HG02588 (cell line): ENCODE data around the gene CCL25.
"Not testable (repeated sequence)": the region's sequence is repeated elsewhere in the genome, so short reads cannot be mapped to it uniquely, and the experiment has no call there.

Experiments
- ATAC-seq: cut with Tn5 transposase; IDR thresholded peaks from one replicate; pipeline ENCODE4 v1.9.1; 2021; ENCODE audit warnings: mild to moderate bottlenecking, moderate library complexity; ENCODE audit not compliant: unreplicated experiment

Gene CCL25, protein sequence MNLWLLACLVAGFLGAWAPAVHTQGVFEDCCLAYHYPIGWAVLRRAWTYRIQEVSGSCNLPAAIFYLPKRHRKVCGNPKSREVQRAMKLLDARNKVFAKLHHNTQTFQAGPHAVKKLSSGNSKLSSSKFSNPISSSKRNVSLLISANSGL

DNA sequence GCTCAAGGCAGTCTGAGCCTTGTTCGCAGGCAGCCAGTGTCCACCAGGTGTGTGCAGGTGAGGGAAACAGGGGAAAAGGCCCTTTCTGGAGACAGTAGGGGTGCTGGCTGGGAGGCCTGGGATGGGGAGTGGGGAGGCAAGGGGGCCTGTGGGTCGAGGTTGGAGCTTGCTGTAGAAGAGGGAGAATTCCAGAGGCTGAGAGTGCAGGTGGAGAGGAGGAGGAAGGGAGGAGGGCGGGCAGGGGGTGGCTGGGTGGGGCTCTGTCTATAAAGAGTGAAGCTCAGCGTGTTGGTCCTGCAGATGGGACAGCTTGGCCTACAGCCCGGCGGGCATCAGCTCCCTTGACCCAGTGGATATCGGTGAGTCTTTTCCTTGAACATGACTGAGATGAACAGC lies at the start of gene CCL25:
Gene CCL25 (plus strand): TSS at position 297 of the 396 bp plus-strand sequence. CDS start 290 bp downstream, outside the sequence.
- ATAC-seq = no peak

DNA sequence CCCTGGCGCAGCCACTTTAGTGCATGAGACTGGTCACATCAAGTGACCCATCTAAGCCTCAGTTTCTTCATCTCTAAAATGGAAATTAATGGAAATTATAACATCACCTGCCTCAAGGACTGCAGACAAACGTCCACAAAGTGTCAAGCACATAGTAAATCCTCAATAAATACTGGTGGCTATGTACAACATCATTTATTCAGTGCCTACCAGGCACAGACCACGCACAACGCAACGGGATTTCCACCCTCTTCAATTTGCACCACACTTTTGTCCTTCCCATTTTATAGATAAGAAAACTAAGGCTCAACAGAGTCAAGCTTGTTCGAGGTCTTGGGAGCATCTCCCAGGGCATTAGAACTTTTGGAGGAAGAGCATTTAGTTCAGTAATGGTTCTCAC lies 48.6 kb upstream of the CCL25 start:
- no peak for ATAC-seq

DNA sequence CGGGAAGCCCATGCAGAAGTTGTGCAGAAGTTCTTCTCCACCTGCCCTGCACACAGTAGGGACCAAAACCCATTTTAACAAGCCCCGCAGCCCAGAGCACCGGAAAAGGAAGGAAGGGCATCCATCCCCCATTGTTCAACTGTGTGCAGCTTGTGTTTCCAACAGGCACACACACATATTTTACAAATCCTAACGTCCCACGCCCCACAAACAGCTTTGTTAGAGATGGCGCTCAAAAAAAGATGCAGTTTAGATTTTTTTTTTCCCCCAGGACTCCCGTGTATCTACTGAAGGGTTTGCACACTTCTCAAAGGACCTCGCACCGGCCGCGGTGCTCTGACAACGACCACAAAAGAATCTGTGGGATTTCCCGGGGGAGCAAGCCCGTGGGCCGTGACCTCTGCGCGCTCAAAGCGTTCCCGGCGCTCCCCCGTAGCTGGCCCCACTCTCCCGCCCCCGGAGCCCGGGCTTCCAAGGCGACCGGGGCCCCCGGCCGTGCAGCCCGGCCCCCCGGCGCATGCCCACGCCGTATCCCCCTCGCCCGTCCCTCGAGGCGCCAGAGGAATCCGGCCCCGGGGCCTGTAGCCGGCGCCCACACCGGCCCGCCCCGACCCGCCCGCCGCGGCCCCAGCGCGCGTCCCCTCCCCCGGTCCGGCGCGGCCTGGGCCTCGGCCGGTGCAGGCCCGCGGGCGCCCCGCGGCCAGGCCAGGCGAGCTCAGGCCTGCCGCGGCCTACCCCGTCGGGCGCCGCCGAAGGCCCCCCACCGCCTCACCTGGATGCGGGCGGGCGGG lies 47.6 kb upstream of the CCL25 start:
- ATAC-seq = peak; percentile 21

DNA sequence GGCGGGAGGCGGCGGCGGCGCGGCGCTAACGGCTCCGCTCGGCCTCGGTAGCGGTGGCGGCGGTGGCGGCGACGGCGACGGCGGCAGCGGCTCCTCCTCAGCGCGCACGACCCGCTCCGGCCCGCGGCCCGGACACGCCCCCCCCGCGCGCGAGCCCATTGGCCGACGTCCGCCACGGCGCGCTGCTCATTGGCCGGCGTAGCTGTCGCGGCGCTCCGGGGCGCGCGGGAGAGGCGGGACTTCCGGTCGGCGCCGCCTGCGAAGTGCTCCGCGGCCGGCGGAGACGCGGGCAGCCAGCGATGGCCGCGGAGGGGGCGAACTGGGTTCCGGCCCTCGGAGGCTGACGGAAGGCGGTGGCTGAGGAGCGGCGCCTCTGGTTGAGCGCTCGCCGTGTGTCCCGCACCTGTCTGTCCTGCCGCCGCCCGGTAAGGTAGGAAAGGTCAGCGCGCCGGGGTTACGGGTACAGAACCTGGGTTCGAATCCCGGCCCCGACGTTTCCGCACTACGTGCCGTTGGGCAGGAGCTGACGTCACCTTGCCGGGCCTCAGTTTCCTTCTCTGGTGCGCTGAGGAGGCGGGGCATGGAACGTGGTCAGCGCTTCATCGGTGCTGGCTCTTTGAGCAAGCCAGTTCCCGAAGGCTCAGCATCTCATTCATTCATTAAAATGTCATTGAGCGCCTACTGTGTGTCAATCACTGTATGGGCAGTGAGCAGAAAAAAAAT lies 46.9 kb upstream of the CCL25 start, which contains the start of gene ELAVL1:
Gene ELAVL1 (minus strand): TSS at position 108 of the 723 bp plus-strand sequence. CDS start 13,826 bp downstream, outside the sequence.
- peak; percentile 73 for ATAC-seq

DNA sequence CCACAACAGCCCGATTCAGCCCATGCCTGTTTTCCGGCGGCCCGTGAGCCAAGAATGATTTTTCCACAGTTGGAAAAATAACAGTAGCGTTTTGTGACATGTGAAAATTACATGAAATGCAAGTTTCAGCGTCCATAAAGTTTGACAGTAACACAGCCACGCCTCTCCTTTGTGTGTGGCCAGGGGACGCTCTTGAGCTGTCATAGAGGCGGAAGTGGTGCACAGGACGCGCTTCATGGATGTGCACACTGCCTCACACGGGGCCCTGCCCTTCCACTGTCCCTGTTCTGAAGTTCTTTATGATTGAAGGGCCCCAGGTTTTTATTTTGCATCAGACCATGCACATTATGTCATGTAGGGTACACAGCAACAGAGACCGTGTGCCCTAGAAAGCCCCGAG lies 34.8 kb upstream of the CCL25 start:
- no peak for ATAC-seq

DNA sequence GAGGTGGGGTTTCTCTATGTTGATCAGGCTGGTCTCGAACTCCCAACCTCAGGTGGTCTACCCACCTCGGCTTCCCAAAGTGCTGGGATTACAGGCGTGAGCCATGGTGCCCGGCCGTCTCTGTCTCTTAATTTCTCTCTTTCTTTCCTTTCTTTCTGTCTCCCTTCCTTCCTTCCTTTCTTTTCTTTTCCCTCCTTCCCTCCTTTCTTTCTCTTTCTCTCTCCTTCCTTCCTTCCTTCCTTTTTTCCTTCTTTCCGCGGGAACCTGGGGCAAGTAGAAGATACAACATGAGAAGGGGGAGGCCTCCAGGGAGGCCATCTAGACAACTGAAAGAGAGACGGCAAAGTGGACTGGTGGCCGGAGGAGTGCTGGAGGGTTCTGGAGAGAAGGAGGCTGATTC lies 31.9 kb upstream of the CCL25 start:
- ATAC-seq = no peak

DNA sequence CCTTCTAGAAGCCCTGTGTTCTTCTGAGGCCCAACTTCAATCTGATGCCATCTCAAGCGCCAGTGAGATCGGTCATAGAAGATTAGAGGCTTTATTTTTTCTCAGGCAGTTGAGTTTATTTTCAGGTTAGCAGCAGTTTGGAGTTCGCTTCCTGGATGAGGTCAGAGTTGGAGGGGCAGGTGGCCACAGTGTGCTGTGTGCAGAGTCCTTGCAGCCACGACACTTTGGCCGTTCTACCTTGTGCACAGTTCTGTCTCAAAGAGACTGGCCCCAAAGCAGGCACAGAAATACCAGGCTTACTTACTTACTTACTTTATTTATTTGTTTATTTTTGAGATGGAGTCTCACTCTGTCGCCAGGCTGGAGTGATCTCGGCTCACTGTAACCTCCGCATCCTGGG lies 31.2 kb upstream of the CCL25 start:
- ATAC-seq = no peak

DNA sequence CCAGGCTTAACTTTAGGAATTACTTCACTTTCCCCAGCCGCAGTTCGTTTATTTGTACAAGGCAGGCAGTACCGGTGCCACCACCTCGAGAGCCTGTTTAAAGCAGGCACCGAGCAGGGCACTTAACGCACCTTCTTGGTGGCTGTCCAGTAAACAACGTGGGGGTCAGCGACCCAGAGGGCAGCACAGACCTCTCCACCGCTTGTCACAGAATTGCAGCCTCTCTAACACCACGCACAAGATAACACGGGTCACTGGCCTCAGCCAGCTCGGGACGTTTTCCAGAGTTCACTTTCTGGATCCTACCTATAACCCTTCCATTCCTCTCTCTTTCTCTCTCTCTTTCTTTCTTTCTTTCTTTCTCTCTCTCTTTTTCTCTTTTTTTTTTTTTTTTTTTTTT lies 30.3 kb upstream of the CCL25 start:
- ATAC-seq = no peak

DNA sequence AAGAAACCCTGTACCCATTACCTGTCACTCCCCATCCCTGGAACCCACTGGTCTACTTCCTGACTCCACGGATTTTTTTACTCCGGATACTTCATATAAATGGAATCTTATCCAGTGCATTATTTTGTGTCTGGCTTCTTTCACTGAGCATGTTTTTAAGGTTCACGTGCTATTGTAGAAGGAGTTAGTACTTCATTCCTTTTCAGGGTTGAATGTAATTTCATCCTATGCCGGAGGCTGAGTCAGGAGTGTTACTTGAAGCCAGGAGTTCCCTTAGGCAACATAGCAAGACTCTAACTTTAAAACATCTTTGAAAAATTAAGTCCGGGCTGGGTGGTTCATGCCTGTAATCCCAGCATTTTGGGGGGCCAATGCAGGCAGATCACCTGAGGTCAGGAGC lies 29.2 kb upstream of the CCL25 start:
- ATAC-seq = no peak

DNA sequence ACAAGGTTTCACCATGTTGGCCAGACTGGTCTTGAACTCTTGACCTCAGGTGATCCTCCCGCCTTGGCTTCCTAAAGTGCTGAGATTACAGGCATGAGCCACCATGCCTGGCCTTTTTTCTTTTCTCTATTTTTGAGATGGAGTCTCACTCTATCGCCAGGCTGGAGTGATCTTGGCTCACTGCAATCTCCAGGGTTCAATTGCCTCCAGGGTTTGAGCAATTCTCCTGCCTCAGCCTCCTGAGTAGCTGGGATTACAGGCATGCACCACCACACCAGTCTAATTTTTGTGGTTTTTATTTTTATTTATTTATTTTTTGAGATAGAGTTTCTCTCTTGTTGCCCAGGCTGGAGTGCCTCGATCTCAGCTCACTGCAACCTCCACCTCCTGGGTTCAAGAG lies 28.3 kb upstream of the CCL25 start:
- not testable (repeated sequence) for ATAC-seq

DNA sequence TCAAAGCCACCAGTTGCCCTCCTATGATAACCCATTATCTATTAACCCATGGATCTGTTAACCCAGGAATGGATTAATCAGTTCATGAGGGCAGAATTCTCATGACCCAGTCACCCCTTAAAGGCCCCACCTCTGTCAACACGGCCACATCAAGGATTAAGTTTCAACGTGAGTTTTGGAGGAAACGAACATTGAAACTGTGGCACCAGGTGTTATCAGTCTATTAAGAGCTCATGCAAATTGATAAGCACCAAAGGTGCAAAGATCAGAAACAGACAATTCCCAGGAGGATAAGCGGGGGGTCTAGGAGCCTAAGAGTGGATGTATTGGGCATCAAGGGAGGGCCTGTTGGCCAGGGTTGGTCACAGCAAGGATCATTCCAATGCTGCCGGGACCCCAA lies 27.2 kb upstream of the CCL25 start:
- no peak for ATAC-seq

DNA sequence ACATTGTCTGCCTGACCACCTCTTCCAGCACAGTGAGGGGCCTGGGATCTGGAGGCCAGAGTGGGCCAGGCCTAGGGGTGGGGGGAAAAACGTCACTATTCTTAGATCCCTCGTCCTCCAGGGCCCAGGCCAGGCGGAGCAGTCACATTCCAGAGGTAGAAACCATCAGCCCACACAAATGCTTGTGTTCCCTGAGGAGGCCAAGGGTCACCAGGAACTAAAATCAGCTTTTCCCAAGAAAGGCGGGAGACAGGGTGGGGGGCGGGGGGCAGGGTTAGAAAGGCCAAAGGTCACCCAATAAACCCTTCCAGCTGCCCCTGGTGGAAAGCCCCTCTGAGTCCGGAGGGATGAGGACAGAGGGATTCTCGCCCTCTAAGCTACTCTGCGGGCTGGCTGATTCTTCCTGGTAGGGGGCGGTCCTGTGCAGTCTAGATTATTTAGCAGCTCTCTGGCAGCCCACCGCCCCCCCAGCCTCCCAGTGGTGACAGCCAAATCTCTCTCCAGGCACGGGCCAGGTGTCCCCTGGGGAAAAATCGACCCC lies 23.5 kb upstream of the CCL25 start:
- no peak for ATAC-seq

DNA sequence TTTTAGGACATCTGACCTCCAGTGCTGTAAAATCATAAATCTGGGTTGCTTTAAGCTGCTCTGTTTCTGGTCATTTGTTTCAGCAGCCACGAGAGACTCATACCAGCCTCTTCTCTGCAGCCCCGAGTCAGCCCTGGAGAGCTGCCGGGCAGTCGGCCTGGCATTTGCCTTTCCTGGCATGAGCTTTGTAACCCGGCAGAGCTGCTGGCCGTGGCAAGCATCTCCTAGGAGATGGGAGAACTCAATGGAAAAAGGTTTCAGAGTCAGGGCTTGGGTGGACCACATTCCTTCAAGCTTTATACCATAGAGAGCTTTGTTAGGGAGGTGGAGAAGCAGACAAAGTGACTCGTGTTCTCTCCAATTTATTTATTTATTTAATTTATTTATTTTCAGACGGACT lies 21.6 kb upstream of the CCL25 start:
- no peak for ATAC-seq

DNA sequence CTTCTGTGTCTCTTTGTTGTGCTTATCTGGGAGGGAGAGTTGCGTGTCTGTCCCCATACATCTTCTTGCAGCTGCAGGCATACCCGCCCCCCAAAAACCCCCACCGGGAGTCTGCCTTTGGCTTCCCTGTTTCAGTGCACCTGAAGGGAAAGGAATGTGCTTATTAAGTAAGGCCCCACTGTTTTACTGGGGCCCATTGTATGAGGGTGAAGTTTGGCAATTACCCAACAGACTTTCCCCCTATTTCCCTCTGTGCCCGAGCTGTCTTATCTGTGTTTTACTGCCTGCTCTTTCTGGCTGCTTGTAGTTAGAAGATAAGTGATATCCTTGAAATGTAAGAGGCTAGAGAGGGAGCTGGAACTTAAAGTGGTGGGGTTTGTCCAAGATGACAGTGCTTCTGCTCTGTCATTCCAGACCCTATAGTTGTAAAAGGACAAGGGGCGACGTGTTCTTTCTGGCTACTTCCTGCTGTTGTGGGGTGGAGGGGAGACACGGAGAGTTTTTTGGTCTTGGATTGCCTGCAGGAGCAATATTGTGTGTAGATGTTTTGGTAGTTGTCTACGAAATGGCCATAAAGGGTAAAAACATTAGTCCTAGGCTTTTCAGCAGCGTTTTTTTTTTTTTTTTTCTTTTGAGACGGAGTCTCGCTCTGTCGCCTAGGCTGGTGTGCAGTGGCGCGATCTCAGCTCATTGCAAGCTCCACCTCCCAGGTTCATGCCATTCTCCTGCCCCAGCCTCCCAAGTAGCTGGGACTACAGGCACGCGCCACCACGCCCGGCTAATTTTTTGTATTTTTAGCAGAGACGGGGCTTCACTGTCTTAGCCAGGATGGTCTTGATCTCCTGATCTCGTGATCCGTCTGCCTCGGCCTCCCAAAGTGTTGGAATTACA lies 19.0 kb upstream of the CCL25 start:
- ATAC-seq = not testable (repeated sequence)

DNA sequence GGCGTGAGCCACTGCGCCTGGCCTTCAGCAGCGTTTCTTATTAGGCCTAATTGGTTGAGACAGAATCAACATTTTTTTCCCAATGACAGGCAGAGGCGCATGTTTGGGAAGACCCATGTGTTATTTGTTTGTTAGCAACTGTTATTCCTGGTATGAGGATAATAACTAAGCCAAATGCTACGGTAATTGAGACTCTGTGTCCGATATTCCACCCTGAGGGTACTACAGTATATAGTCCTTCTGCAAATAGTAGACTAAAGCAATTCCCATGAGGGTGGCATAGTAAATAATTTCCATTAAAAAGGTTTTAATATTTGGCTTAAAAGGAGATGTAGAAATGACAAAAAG lies 18.4 kb upstream of the CCL25 start:
- ATAC-seq = no peak

DNA sequence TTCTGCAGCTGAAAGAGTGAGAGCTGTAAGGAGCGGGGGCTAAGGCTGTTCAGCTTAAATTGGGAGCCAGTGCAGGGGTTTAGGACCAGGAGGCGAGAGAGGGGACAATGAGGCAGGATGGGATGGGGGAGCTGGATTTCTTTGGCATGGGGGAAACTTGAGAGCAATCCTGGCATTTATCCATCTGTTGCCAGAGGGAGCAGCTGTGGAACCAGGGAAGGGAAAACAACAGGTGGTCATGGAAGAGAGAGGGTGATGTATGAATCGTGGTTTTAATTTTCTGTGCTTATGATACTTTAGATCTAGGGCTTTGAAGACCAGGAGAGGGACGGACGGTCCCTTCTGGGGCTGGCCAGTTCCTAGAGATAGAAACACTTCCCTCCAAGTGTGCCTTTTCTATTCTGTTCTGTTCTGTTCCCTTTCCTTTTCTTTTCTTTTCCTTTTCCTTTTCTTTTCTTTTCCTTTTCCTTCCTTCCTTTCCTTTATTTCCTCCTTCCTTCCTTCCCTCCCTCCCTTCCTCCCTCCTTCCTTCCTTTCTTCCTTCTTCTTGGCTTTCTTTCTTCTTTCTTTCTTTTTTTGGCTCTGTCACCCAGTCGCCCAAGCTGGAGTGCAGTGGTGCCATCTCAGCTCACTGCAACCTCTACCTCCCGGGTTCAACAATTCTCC lies 16.0 kb upstream of the CCL25 start:
- no peak for ATAC-seq

DNA sequence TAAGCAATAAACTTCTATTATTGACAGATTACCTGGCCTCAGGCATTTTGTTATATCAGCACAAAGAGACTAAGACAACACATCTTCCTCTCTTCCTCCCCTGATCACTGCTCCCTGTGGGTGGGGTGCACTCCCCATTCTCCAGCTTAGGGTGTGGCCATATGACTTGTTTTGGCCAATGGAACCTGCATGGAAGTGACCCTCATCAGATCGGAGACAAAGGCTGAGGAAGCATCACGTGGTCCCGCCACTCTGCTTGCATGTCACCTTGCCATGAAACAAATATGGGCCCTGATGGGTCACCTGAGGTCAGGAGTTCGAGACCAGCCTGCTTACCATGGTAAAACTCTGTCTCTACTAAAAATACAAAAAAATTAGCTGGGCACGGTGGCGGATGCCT lies 13.7 kb upstream of the CCL25 start:
- no peak for ATAC-seq

DNA sequence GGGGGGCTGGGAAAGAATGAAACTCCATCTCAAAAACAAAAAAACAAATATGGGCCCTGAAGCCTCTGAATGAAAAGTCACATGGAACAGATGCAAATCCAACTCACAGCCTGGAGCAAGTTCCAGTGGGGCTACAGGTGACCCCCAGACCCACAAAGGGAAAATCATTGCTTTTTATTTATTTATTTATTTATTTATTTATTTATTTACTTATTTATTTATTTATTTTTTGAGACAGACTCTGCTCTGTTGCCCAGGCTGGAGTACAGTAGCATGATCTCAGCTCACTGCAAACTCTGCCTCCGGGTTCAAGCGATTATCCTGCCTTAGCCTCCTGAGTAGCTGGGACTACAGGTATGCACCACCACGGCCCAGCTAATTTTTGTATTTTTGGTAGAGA lies 13.3 kb upstream of the CCL25 start:
- no peak for ATAC-seq

DNA sequence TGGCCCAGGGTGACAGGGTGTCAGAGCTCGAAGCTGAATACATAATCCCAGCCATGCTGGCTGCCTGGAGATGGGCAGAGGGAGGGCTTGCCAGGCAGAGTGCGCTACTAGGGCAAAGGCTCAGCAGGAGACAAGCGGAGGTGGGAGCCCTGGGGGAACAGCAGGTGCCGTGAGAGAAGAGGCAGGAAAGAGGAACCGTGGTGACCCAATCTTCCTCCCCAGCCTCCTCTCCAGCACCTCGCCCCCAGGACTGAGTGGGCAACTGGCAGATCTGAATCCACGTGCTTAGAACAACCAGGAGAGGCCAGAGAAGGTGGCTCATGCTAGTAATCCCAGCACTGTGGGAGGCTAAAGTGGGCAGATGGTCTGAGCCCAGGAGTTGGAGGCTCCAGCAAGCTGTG lies 11.0 kb upstream of the CCL25 start:
- ATAC-seq = no peak

DNA sequence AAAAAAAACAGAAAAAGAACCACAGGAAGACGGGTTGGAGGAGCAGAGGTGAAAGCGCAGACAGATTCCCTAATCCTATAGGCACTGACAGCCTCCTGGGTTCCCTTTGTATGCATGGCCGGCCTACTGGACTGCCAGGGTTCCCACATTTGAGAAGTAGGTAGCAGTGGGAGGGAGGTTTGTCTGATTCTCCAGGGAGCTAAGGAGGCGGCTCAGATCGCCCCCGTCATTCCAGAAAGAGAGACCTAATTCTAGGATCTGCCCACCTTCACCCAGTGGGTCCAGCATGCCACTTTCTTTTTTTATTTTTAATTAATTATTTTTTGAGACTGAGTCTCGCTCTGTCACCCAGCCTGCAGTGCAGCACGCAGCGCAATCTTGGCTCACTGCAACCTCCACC lies 9.7 kb upstream of the CCL25 start:
- ATAC-seq = no peak
